NB4 (cell line): ENCODE results near the gene SLC23A3.

Experiments used
- POLR2A ChIP-seq: IDR thresholded peaks from 2 replicates; pipeline ENCODE4 v1.6.1; 2011; ENCODE audit warnings: mild to moderate bottlenecking; ENCODE audit not compliant: insufficient read length; ENCODE audit errors: extremely low read depth
- TF ChIP-seq, protein P1 (sequence below): IDR thresholded peaks from one replicate; pipeline ENCODE4 v1.5.1; 2012; ENCODE audit warnings: low read depth, low read length

- no peak for TF ChIP-seq POLR2A
- TF ChIP-seq, protein P1, sequence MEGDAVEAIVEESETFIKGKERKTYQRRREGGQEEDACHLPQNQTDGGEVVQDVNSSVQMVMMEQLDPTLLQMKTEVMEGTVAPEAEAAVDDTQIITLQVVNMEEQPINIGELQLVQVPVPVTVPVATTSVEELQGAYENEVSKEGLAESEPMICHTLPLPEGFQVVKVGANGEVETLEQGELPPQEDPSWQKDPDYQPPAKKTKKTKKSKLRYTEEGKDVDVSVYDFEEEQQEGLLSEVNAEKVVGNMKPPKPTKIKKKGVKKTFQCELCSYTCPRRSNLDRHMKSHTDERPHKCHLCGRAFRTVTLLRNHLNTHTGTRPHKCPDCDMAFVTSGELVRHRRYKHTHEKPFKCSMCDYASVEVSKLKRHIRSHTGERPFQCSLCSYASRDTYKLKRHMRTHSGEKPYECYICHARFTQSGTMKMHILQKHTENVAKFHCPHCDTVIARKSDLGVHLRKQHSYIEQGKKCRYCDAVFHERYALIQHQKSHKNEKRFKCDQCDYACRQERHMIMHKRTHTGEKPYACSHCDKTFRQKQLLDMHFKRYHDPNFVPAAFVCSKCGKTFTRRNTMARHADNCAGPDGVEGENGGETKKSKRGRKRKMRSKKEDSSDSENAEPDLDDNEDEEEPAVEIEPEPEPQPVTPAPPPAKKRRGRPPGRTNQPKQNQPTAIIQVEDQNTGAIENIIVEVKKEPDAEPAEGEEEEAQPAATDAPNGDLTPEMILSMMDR, result no peak
These were observed 27.6 kb upstream of the SLC23A3 start for GRCh38 chr2:219197388-219197787.
